ENCODE measurements around the gene ARHGEF5.

- TF ChIP-seq EZH2phosphoT487 (IDR thresholded peaks at IDR 0.05; ENCODE audit: borderline replicate concordance) = no peak
- TF ChIP-seq CTCF (conservative IDR thresholded peaks at IDR 0.05; ENCODE audit: low read length) = no peak
Measured at GRCh38 chr7:144401490-144401889, 46.3 kb downstream of the ARHGEF5 start.
